HL-60/S4 treated with phorbol 12-myristate 13-acetate at 8.2 ng/mL for 4 days and 3 days (cell line): Measurements from ENCODE around the gene GSKIP.

ENCODE experiments used
- in situ Hi-C: fragments of 300-500 bp; cut with MboI; formaldehyde crosslinking; loops from 2 replicates; pipeline ENCODE4 v1.15.0; 2022; ENCODE audit warnings: low sequenced_read_pairs

Gene GSKIP

DNA sequence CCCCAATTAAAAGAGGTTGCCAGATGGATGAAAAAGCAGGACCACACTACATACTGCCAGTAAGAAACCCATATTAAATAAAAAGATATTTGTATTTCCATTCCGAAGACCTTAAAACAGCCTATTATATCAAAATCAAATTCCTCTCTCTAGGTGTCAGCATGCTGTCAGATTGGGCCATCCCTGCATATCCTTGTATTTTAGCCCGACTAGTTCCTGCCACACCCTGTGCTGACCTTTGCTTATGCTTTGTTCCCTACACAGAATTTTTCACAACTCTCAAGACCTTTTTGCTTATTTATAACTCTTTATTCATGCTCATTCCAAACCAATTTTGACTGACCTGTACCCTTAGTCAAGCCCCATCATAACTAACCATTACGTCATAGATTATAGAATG is 12.8 kb downstream of the GSKIP start:
- in situ Hi-C loops, result no loop called here

DNA sequence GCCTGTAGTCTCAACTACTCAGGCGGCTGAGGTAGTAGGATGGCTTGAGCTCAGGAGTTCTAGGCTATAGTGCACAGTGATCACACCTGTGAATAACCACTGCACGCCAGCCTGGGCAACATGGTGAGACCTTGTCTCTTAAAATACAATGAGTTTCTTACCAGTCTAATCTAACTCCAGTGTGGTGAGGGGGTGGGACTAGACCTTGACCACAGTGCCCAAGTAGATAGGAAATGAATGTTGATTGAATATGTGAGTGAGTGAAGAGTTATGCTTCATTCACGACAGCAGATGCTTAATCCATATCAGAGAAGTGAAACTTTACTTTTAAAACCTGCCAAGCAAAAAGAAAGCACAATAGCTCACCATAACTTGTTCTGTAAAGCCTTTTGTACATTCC is 17.4 kb downstream of the GSKIP start:
- in situ Hi-C loops, result no loop called here

DNA sequence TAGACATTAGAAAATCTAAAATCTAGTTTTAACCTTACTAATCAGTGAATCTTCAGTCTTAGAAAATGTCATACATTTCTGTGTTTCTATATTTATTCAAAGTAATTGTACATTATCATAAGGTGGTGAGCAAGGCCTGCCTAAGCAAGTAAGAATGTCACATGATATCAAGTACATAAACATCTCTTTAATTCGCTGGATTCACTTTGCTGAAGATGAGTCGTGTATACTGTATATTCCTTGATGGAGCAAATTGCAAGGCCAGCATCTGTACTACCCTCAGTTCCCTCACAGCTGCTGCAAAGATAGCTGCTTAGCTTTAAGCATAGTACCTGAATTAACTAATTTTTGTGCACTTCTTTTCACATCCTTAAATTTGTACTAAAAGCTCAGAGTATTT is 20.1 kb downstream of the GSKIP start:
- in situ Hi-C loops, result no loop called here

DNA sequence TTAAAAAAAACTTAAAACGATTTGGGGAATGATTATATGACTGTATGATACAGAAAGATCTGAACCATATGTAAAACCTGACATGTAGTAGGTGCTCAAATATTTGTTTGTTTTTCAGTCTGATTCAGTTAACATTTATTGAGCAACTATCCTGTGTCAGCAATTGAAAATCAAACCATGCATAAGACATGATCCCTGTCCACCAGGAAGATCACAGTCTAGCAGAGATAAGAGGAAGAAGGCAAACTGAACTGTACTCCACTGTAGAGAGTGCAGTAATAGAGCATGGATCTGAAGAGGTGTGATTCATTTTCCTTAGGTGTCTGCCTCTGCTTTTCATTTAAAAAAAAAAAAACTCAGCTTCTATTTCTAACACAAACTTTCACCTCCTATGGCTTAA is 20.7 kb downstream of the GSKIP start:
- in situ Hi-C loops, result no loop called here

DNA sequence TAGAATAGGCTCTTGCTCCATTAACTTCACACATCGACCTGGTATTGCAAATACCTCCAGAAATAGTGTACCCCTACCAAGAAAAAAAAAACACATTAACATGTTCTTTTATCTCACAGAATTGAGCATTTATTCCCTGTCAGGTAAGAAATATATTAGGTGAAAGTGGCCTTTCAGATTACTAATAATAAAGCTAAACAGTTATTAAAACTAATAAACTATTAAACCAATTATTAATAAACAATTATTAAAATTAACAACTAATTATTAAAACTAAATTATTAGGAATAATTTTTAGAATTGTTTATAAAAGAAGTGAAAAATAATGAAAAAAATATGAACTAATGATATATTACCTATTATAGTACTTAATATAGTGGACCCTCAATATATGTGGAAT is 21.4 kb downstream of the GSKIP start:
- in situ Hi-C loops, result no loop called here

DNA sequence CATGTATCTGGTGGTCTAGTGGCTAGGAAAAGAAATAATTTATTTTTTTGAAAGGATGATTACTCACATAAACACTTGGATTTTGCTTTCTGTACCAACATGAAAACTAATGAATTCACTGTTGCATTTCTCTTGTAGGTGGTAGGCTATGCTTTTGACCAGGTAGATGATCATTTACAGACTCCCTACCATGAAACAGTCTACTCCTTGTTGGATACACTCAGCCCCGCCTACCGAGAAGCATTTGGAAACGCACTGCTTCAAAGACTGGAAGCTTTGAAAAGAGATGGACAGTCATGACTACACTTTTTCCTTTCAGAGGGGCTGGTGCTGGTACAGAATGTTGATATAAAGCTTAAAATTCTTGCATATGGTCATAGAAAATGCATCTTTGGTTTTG is 22.1 kb downstream of the GSKIP start:
- in situ Hi-C loops, result no loop called here

DNA sequence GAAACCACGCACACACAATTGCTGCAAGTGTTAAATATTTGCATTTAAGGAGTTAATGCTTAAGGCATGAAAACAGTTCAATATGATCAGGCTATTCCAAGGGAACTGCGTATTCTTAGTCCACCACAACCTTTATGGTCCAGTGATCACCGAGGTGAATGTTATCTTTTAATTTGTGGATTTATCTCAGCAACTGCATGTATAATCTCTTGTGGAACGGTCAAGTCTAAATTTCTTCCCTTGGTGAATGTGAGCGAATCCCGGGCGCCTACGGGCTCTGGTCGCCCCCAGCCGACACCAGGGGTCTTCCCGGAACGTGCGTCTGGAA is 27.6 kb downstream of the GSKIP start:
- in situ Hi-C loops, result no loop called here

DNA sequence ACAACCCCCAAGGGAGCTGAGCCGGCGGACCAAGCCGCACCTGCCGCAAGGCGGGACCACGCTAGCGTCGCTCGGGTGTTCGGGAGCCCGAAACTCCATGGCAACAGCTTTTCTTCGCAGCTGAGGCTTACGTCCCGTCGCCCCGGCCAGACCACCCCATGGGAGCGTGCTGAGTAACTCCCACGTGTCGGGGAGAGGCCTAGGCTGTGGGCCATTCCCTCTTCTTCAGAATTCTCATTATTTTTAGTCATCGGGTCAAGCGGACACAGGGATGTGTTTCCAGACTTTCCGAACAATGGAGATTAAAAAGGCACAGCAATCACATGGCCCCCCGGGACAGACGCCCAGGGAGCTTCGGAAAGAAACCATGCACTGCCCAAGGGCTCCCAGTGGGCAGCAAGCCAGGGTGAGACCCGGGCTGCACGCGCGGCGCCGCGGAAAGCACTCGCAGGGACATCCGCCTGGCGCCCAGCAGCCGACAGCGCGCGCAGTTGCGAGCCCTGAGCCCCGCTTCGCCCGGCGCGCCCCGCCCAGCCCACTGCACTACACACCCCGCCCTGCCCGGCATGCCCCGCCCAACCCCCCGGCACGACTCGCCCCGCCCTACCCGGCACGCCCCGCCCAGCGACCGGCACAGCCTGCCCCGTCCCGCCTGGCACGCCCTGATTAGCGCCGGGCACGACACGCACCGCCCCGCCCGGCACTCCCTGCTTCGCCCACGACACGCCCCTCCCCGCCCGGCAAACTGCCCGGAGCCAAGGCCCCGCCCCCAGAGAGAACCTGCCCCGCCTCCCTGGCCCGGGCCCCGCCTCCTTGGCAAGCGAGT is 28.2 kb downstream of the GSKIP start:
- in situ Hi-C loops, result no loop called here

DNA sequence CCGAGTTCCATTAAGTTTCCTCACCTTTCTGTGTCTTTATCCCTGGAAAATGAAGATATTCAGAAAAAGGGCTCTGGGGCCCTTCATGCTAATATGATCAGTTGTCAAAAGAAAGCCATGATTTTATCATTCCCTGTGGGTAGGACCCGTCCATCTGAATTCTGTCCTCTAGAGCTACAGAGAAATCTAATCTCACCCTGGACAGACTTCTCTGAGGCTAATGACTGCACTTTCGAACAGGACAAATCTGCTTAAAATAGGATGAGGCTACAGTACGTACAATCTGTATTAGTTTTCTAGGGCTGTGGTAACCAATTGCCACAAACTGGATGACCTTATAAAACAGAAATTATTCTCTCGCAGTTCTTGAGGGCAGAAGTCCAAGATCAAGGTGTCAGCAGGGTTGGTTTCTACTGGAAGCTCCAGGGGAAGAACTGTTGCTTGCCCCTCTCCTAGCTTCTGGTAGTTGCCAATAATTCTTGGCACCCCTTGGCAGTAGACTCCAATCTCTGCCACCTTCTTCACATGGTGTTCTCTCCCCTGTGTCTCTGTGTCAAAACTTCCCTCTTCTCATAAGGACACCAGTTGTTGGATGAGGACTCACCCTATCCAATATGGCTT is 29.9 kb downstream of the GSKIP start:
- in situ Hi-C loops, result no loop called here

DNA sequence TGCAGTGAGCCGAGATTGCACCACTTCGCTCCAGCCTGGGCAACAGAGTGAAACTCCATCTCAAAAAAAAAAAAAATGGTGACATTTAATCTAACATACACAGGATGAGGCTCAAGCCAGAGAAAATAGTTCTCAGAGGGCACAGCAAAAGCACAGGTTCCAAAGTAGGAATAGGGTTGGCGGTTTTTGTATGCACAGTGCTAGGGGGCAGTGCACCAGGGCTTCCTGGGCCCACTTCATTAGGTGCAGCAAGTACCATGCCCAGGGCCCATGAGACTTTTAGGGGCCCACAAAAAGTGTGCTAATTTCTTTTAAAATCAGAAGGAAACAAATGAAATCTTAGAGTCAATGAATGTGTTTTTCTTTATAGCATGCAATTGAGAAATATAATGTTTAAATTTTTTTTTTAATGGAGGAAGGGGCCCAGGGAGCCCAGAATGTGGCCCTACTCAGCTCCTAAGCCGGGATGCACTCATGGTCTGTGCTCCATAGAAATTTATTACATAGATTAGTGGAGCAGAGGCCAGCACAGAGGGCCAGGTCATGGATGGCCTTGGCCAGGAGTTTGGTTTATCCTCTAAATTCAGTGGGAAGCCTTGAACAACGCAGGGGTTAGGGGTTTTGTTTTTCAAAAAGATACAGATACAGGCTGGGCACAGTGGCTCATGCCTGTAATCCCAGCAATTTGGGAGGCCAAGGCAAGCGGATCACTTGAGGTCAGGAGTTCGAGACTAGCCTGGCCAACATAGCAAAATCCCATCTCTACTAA is 30.9 kb downstream of the GSKIP start:
- in situ Hi-C loops, result no loop called here

DNA sequence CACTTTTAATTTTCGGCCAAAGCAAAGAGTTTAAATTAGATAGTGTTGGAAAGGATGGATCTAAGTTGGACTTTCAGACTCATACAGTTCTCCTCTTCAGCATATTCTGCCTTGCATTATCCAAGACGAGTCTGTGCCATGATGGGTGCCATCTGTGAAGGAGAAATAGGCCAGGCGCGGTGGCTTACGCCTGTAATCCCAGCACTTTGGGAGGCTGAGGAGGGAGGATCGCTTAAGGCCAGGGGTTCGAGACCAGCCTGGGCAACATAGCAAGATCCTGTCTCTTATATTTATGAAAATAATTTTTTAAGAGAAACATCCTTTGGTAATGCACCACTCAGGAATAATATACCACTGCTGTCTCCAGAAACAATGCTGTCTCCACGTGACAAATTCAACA is 35.1 kb downstream of the GSKIP start:
- in situ Hi-C loops, result no loop called here

DNA sequence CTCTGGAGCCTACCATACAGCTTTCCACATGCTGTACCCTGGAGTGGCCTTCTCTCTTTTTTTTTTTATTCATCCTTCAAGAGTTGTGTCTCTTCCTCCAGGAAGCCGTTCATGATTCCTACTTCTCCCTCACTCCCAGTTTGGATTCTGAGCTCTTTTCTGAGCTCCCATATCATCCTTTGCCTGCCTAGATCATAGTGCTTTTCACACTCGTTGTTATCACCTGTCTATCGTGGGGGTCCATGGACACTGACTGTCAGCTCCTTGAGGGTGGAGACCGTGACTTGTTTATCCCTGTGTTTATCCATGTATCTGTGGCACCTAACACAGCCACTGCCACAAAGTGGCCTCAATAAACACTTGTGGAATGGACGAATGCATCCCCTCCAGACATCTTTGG is 35.6 kb downstream of the GSKIP start:
- in situ Hi-C loops, result no loop called here

DNA sequence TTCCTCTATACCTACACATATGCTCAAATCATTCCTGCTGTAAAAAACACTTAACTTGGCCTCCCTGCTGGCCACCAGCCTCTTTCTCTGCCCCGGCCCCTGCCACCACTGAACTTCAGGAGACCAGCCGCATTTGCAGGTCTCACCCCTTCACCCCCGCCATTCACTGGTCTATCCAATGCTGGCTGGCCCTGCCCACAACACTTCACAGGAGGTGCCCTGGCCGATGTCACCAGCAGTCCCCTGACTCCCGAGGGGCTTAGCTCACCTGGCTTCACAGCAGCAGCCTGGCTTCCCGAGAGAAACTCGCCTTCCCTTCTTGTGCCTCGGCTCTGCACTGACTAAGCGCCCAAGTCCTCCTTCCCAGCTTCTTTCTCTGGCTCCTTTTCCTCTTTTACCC is 36.1 kb downstream of the GSKIP start:
- in situ Hi-C loops, result no loop called here

DNA sequence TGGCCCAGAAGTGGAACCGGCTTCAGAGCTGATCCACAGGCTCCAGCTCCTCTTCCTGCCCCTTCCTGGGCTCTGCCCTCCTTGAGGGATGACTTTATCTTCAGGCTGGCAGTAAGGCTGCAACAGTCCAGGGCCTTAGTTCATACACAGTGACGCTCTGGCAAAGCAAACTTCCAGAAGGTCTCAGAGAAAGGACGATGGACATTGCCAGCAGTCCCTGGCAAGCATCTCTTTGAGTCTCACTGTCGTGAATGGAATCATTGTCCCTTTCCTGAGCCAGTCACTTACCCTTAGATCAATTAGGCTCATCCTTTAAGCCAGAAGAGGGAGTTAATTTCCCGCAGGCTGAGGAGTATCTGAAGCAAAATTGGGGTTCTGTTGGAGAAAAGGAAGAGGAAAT is 37.2 kb downstream of the GSKIP start:
- in situ Hi-C loops, result no loop called here

DNA sequence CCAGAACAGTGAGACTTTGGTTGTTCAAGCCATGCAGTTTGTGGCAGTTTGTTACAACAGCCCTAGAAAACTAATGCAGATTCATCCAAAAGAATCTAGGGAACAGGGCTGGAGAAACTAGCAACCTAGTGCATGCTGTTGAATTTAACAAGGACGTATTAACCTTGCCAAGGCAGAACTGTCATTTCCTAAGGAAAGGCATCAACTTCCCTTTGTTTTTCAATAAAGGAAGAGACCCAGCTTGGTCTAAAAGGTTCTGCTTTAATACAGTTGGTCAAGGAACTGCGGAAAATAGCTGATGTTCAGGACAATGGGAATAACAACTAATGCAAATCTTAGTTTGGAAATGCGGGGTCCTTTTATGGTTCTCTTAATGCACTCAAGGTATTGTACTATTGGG is 40.1 kb downstream of the GSKIP start:
- in situ Hi-C loops, result no loop called here

DNA sequence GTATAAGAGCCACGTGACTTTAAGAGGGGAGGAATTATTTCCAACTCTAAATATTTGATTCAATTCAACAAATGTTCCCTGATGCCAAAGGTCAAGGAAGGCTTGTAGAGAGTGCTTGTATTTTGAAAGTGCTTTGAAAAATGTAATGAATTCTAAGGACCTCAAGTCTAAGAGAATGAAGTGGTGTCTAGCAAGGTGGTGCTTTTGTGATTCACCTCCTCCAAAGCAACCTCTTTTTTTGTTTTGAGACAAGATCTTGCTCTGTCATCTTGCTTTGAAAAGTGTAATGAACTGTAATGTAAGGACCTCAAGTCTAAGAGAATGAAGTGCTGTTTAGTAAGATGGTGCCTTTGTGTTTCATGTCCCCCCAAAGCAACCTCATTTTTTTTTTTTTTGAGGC is 42.4 kb downstream of the GSKIP start:
- in situ Hi-C loops, result no loop called here

DNA sequence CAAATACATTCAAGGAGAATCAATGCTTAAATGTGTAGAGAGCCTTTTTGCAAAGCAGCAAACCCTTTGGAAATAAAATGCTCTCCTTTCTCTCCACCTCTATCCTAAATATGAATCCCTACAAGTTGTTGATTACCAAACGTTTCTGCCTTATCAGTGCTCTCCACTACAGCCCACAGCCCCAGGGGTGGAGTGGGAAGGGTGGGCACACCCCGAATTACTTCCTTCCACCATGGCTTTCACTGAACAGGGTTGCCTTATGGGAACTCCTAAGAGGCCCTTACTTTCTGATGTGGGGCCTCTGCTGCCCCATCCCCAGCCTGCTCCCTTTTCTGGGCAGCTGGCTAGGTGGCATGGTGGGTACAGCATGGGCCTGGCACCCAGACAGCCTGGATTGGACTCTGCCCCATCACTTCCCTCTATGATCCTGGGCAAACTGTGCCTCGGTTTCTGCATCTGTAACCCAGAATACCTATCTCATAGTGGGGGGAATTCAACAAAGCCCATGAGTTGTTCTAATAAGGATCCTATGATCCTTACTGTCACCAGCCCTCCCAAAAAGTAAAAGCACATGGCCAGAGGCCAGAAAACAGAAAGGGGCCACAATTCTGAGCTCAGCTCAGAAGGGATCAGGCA is 44.7 kb downstream of the GSKIP start:
- in situ Hi-C loops, result no loop called here

DNA sequence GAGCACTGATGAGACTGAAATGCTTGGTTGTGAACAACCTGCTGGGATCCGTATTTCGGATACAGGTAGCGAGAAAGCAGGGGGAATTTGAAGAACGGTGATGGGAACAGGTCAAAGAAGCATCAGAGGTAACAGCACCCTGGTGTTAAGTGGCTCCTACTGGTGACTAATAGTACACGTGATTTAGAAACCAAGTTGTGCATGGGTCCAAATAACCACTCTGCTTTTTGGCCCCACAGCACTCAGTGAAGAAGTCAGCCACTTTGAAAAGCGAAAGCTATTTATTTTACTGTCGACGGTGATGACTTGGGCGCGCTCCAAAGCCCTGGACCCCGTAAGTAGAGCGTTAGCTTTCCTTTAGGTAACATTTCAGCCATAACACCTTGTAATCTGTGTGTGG is 45.3 kb downstream of the GSKIP start:
- in situ Hi-C loops, result no loop called here

DNA sequence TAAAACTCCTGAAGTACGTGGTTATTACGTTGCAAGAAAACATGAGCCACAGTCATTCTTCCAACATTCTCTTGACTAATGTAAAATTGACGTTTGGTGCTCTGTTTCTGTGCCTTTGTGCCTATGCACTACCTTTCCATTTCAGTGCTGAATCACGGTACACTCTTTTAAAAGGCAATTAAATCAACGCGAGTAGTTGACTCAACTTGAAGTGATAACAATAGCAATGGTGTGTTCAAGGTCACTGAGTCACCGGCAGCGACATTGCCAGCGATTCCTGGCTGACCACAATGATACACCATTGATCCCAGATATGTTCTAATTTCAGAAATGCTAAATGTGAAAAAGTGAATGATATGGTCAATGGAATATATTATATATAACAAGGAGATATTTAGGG is 46.4 kb downstream of the GSKIP start:
- in situ Hi-C loops, result no loop called here

DNA sequence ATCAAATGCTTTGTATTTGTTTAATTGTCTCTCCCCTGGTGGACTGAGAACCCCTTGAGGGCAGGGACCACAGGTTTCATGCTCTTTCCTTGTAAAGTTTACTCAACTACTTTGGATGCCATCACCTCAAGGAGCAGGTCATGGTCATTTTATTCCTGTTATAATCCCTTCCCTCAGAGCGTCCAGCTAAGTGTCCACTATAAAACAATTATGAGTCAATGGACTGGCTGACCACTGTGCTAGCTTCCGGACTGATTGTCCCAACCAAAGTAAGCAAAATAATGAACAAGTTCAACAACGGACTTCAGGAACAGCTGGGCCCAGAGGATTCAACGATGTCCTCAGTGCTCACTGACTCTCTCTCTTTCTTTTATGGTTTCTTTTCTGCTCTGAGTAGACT is 46.8 kb downstream of the GSKIP start:
- in situ Hi-C loops, result no loop called here

DNA sequence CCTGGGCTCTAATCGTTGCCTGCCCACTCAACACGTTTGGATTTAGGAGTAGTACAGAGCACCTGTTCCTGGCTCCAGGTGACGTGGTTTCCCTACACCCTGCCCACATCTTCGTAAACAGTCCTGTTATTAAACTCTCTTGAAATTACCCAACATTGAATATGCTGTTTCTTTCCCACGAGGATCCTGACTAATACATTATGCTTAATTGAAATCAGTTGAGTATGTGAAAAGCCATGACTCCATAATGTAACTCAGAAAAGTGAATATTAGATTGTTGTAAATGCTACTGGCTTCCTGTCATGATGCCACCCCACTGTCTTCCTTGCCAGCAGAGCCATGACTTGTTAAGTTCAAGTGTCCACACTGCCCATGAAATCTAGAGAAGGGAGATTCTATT is 50.2 kb downstream of the GSKIP start:
- in situ Hi-C loops, result no loop called here

DNA sequence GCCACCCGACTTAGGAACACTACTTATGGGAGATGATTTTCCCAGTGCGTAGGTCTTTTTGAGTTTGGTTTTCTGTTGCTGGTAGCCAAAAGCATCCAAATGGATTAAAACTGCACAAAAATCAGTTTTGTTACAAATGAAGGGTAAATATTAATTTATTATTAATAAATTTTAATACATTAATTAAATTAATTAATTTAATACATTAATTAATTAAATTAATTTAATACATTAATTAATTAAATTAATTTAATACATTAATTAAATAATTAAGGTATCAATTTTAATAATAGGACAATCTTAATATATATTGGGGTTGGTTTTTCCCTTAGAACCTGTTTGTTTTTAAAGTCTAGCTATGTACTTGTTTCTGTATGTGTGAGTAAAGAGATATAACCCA is 52.2 kb downstream of the GSKIP start:
- in situ Hi-C loops, result no loop called here
